Germinal center (tissue), 1 donor: Measurements from ENCODE around the gene ZNRF3.
A peak's percentile ranks its signal among the peaks of the same experiment; 100 is the strongest.
"Not testable (repeated sequence)": the region's sequence is repeated elsewhere in the genome, so short reads cannot be mapped to it uniquely, and the experiment has no call there.

Experiments
- DNase-seq: peaks from one replicate; pipeline ENCODE4 v3.0.0; 2012; ENCODE audit warnings: mixed read lengths, low spot score

The ZNRF3 gene

DNA sequence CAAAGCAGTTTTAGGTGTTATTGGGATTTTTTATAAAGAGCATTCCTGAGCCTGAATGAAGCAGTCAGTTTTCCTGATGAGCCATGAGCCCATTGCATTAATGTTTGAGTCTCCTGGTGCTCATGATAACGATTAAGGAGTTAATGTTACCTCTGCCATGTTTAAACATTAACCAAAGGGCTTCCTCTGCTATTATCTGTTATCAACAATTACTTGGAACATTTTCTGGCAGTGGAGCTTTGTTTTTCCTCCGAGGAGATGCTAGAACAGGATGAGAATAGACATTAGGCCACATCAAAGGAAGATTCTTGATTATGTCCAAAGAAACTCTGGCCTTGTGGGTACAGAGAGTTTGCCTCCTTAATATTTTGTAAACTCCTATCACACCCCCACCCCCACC lies 49.9 kb downstream of the ZNRF3 start:
- no peak for DNase-seq

DNA sequence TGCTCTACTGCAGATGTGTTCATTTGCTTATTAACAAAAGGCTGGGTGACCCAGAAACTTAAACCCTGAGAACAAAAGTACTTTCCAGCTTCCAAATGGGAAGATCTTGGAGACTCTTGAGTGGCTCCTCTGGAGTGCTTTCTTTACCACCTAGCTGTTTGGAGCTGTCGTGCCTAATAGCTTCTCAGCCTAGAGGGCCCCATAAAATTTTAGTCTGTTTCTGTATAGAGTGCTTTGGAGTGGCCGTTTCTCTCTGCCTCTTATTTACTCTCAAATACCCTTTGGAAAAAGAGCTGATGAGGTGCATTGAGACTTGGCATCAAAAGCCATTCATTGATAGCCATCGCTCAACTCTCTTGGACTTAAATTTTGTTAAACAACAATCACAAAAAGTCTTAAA lies 50.7 kb downstream of the ZNRF3 start:
- no peak for DNase-seq

DNA sequence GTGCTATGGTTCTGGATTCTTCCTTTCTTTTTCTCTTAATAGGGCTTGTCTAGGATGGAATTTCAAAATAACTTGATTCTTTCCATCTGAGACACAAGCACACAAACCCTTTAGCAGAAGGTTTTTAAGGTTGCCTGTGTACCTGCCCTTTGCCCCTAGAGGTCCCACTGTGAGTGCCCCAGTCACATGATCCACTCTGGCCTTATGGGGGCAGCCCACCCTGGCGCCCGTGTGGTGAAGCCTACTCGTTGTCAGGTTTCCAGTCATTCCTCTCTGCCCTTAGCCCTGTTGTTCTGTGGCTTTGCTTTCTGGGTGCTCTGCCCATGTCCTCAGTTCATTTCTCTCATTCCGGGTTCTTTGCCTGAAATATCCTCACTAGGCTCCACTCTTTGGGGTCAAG lies 51.8 kb downstream of the ZNRF3 start:
- DNase-seq = no peak

DNA sequence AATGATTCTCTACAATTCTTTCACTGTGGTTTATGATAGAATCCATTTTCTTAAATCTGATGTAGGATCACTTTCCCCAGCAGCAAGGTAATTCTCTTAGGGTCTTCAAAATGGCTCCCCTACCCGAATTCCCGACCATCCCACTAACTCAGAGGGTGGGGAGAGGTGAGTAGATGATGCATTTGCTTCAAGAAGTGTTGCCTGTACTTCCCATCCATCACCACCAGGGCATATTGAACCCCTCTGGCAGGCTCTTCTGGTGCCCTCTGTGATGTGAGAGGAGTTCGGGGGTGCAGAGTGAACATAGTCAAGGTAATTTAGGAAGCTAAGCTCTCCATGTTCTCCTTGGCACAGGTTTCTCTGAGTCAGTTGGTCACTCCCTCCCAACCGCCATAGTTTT lies 52.3 kb downstream of the ZNRF3 start:
- DNase-seq = peak; percentile 9

GRCh38 chr22:28936200-28936599 lies 52.8 kb downstream of the ZNRF3 start:
- DNase-seq = no peak

- no peak for DNase-seq
Observed at GRCh38 chr22:28937206-28938025, 54.0 kb downstream of the ZNRF3 start.

GRCh38 chr22:28938286-28938833 lies 55.0 kb downstream of the ZNRF3 start:
- no peak for DNase-seq

DNA sequence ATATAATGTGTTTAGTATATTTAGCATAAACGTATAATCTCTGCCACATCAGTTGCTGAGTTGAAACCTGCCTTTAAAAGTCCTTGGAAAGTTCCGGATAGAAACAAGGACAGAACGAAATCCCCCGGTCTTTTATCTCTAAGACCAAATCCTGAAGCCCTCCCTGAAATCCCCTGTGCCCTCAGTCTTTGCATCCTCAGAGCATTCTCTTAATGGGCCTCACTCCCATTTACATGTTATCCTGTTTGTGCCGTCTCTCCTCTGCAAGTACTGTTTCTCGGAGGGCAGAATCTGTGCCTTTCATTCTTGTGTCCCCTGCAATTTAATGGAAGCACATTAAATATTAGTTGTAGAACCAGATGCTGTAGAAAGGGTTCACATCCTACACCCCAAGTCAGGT lies 56.0 kb downstream of the ZNRF3 start:
- DNase-seq = no peak

DNA sequence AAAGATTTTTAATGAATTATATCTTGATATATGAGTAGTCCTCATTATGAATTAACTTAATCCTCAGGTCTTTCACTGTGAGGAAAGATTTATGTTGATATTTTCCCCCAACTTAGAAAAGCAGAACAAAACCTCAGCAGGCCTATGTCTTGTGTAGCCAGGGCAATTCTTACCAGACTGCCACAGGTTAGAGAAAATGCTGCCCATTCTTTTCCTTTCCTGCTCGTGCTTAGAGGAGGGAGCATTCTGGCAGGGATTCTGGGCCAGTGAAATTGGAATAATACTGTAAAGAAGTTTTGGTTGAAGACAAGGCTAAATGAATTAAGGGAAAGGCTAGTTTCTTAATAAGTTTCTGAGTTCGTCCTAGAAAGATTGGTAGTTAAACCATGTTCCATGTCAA lies 56.6 kb downstream of the ZNRF3 start:
- DNase-seq = no peak

- no peak for DNase-seq
Observed at GRCh38 chr22:28940441-28940840, 57.1 kb downstream of the ZNRF3 start.

DNA sequence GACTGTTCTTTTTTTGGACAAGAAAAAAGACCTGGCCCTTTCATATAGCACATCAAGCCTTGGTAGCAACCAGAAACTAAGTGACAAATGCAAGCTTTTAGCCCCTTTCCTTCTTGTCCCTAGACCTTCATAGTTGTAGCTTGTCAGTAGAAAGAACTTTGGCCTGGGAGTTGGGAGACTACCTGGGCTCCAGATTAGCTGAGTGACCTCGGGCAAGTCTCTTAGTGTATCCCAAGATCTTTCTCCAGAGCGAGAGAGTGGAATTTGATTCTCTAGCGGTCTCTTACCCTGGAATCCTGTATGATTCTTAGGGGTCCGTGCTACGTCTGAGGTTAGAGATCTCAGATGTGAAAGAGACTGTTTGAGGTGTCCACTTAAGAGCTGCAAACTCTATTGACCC lies 59.0 kb downstream of the ZNRF3 start:
- no peak for DNase-seq

- DNase-seq = no peak
Observed at GRCh38 chr22:28942801-28943500, 59.6 kb downstream of the ZNRF3 start.

DNA sequence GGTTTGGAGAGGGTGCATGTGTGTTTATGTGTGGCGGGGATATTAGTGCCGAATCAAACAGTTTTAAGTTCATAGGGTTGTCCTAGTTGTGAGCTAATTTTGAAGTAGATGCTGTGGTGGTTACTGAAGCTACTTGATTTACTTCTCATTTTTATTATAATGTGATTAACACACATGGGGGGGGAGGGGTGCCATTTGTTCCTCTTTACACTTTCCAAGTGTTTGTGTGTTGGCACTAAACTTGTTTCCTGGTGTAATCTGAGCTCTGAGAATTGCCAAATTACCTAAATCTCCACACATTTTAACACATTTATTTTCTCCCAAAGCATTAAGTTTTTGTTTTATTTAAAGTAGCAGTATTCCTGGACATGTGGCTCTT lies 60.1 kb downstream of the ZNRF3 start:
- DNase-seq = no peak

- DNase-seq = no peak
Observed at GRCh38 chr22:28947125-28947524, 63.8 kb downstream of the ZNRF3 start.

GRCh38 chr22:28948424-28948823 lies 65.1 kb downstream of the ZNRF3 start:
- DNase-seq = no peak

DNA sequence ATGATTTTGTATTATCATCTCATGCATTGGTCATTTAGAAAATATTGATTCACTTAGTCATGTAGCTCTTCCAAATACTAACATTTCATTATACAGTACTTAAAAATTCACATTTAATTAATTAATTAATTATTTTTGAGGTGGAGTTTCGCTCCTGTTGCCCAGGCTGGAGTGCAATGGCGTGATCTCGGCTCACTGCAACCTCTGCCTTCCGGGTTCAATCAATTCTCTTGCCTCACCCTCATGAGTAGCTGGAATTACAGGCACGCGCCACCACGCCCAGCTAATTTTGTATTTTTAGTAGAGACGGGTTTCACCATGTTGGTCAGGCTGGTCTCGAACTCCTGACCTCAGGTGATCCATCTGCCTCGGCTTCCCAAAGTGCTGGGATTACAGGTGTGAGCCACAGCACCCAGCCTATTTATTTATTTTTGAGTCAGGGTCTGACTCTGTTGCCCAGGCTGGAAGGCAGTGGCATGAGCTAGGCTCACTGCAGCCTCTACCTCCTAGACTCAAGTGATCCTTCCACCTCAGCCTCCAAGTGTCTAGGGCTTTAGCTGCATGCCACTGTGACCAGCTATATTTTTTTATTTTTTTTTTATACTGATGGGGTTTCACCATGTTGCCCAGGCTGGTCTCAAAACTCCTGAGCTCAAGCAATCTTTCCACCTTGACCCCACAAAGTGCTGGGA lies 65.6 kb downstream of the ZNRF3 start:
- not testable (repeated sequence) for DNase-seq

DNA sequence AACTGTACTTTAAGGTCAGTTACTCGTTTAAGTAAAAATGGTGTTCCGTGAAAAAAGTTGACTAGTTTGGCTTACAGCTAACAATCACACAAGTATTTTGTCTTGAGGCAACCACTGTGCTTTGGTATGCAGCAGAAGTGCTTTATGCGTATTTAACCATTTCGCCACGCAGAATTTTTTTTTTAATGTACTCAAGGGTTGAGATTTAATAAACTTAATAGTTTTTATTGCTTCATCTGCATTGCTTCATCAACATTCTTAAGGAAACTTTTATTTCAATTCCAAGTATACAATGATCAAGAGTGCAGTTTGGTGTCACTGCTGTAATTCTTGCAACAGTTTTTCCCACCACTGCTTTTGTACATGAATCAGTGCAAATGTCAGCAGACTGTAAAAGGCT lies 66.4 kb downstream of the ZNRF3 start:
- no peak for DNase-seq

DNA sequence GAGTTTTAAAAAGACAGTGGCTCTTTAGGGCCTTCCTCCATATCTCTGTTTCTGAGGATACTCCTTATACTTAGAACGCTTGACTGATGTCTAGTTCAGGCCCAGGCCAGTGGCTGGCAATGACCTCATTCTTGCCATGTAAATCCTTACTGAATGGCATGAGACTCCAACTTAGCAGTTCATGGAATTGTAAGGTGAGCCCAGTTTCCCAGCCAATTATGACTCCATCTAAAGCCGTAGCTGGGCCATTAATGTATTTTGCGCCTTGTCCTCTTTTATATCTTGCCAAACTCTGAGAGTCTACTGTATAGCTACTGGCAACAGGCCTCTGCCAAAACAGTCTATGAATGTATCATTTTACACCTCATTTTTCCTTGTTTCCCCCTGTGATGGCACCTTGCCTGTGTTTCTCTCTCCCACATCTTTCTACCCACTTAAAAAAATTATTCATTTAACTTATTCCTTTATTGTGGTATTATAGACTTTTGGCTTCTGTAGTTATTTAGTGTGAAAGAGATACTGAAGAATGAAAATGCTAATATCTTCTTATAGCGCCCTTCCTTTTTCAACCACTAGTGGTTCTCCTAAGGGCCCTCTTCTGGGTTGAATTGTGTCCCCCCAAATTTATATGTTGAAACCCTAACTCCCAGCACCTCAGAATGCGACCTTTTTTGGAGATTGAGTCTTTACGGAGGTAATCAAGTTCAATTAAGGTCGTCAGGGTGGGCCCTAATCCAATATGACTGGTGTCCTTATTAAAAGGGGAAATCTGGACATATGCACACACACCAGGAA lies 67.4 kb downstream of the ZNRF3 start:
- DNase-seq = no peak

DNA sequence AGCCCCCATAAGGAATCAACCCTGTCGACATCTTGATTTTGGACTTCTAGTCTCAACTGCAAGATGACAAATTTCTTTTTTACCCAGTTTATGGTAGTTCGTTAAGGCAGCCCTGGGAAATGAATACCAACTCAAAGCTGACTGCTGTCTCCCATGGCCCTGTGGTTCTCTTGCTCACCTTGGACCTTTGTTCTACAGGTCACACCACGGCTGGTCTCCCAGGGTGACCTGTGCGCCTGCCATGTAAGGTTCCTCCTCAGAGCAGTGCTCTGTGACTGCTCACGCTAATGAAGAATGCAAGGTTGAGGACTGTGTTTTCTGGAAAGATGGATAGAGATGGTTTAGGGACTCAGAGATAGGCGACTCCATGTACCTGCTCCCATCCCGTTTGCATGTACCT lies 68.2 kb downstream of the ZNRF3 start:
- no peak for DNase-seq

DNA sequence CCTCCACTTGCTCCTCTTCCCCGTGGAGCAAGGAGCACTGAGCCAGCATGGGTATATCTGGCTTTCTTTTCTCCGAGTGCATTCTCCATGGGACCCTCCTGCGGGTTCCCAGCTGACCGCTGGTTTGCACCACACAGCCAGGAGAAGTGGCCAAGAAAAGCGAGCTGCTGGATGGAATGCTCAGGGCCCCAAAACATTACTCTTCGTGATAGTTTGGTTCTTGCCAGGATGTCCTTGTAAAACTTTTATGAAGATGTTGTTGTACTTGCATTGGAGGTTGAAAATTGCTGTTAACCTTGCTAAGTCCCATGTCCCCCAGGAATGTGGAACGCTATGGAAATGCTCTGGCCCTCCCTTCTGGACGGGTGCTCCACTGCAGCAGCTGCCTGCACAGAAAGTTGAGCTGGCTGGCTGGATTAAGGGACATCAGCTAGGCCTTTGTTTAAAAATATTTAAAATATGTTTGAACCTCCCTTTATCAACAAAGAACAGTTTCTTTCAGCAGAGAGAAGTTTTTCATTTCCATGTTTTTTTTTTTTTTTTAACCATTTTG lies 68.7 kb downstream of the ZNRF3 start:
- no peak for DNase-seq

GRCh38 chr22:28952857-28953256 lies 69.5 kb downstream of the ZNRF3 start:
- DNase-seq = no peak

GRCh38 chr22:28953403-28953802 lies 70.0 kb downstream of the ZNRF3 start:
- no peak for DNase-seq
